Tibial nerve (tissue), 4 donors: ENCODE data around the gene UTF1. TPM values are rescaled to one million over a fixed set of nuclear protein-coding genes. Genes with fewer than 3 reads are reported as not detected.

Experiments used
- DNase-seq, 2 donors: peaks; one replicate each; pipeline ENCODE4 v3.0.0-alpha.2; 2019; ENCODE audit warnings: low spot score in 2 of 2
- H3K27ac ChIP-seq, 4 donors: fragments of 200-600 bp; sonication (generic) in 3 of 4; one replicate each; pipeline ENCODE4 v1.5.1; 2017 to 2019; ENCODE audit warnings: mild to moderate bottlenecking in 1 of 4
- H3K27me3 ChIP-seq, 2 donors: fragments of 200-600 bp; sonication (generic) in 1 of 2; one replicate each; pipeline versions ENCODE4 v1.5.1 to v1.6.0; 2017 to 2019
- H3K36me3 ChIP-seq, 3 donors: fragments of 200-600 bp; sonication (generic); one replicate each; pipeline ENCODE4 v1.5.1; 2018 to 2019
- H3K4me1 ChIP-seq, 4 donors: fragments of 200-600 bp; sonication (generic) in 3 of 4; one replicate each; pipeline ENCODE4 v1.5.1; 2017 to 2019
- H3K4me3 ChIP-seq, 4 donors: fragments of 200-600 bp; sonication (generic) in 3 of 4; one replicate each; pipeline ENCODE4 v1.5.1; 2017 to 2019; ENCODE audit warnings: mild to moderate bottlenecking in 1 of 4, moderate library complexity in 1 of 4
- H3K9me3 ChIP-seq, 4 donors: fragments of 200-600 bp; sonication (generic) in 3 of 4; one replicate each; pipeline ENCODE4 v1.5.1; 2017 to 2019
- EP300 ChIP-seq, 2 donors: sonication (generic); formaldehyde crosslinking; IDR thresholded peaks; one replicate each; pipeline ENCODE4 v1.6.1; 2017; ENCODE audit warnings: antibody characterized with exemption in 2 of 2, mild to moderate bottlenecking in 1 of 2
- POLR2A ChIP-seq, 2 donors: fragments of 450-650 bp; IDR thresholded peaks; one replicate each; pipeline ENCODE4 v1.6.1; 2017; ENCODE audit warnings: antibody characterized with exemption in 2 of 2, mild to moderate bottlenecking in 2 of 2, moderate library complexity in 2 of 2
- WGBS, 2 donors: methylation state at CpG; one replicate each; pipeline ENCODE4 v1.1.5; 2018; 5-methylcytosine and 5-hydroxymethylcytosine counted together
- total RNA-seq, 4 donors: library from RNA; depleted of rRNA; stranded (reverse); fragments of >200 nt; gene quantifications; one replicate each; pipeline ENCODE4 v1.1.0, GENCODE V29; 2016
- TF ChIP-seq, protein P1 (sequence below), 5 experiments: fragments of 200-600 bp in 3 of 5; fragments of 450-650 bp in 2 of 5; sonication (generic) in 3 of 5; IDR thresholded peaks; one replicate each; pipeline ENCODE4 v1.5.1; 2016 to 2019; ENCODE audit warnings: antibody characterized with exemption in 5 of 5, mild to moderate bottlenecking in 3 of 5, moderate library complexity in 2 of 5

The UTF1 gene
- total RNA-seq, 4 donors from 2014 or later = not detected

DNA sequence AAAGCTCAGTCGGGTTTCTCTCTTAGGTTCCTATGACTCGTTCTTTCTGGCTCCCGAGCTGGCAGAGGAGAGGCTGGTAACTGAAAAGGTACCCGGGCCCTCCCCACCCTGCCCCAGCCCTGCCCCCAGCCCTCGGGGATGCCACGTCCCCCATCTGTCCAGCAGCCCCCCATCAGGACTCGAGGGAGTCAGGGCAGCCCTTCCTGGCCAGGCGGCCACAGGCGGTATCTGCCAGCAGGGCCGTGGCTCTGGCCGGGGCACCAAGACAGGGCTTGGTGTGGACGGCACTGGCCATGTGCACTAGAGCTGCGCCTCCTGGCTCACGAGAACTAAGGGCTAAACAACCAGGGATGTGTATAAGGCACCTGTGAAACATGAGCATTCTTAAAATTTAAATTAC is 40.3 kb upstream of the UTF1 start:
- Histone ChIP-seq H3K36me3 (no peaks in the 10 kb centered on the region), H3K27me3 (peaks cover 0 to 4% of the 10 kb centered on the region in 2 donors), H3K4me3 (no peak overlapping the region), H3K27ac (no peak overlapping the region), H3K4me1 (peaks cover 0 to 9% (median 0%) of the 10 kb centered on the region in 4 donors), H3K9me3 (peaks cover 0 to 41% (median 1%) of the 10 kb centered on the region in 4 donors)
- TF ChIP-seq POLR2A (IDR thresholded peaks at IDR 0.05) (no peak), EP300 (IDR thresholded peaks at IDR 0.05) (no peak)
- TF ChIP-seq, protein P1, sequence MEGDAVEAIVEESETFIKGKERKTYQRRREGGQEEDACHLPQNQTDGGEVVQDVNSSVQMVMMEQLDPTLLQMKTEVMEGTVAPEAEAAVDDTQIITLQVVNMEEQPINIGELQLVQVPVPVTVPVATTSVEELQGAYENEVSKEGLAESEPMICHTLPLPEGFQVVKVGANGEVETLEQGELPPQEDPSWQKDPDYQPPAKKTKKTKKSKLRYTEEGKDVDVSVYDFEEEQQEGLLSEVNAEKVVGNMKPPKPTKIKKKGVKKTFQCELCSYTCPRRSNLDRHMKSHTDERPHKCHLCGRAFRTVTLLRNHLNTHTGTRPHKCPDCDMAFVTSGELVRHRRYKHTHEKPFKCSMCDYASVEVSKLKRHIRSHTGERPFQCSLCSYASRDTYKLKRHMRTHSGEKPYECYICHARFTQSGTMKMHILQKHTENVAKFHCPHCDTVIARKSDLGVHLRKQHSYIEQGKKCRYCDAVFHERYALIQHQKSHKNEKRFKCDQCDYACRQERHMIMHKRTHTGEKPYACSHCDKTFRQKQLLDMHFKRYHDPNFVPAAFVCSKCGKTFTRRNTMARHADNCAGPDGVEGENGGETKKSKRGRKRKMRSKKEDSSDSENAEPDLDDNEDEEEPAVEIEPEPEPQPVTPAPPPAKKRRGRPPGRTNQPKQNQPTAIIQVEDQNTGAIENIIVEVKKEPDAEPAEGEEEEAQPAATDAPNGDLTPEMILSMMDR (IDR thresholded peaks at IDR 0.05) = no peak
- no peak for DNase-seq
- 83 to 86% methylated on average over 11 to 13 of the region's 14 CpGs for WGBS, 2 donors

GRCh38 chr10:133190225-133190624 is 39.8 kb upstream of the UTF1 start:
- 92 to 93% methylated on average over 10 of the region's 10 CpGs for WGBS, 2 donors
- peaks cover 0 to 4% of the 10 kb centered on the region in 2 donors for H3K27me3 ChIP-seq
- H3K4me1 ChIP-seq = peaks cover 0 to 9% (median 0%) of the 10 kb centered on the region in 4 donors
- no peaks in the 10 kb centered on the region for H3K36me3 ChIP-seq
- no peak overlapping the region for H3K4me3 ChIP-seq
- TF ChIP-seq, protein P1 (IDR thresholded peaks at IDR 0.05) = no peak
- no peak for TF ChIP-seq POLR2A (IDR thresholded peaks at IDR 0.05)
- no peak for TF ChIP-seq EP300 (IDR thresholded peaks at IDR 0.05)
- no peak overlapping the region for H3K27ac ChIP-seq
- DNase-seq = no peak
- H3K9me3 ChIP-seq = peaks cover 0 to 41% (median 1%) of the 10 kb centered on the region in 4 donors

- no peak for TF ChIP-seq EP300 (IDR thresholded peaks at IDR 0.05)
- TF ChIP-seq, protein P1 (IDR thresholded peaks at IDR 0.05) = no peak
- no peak for TF ChIP-seq POLR2A (IDR thresholded peaks at IDR 0.05)
- DNase-seq = no peak
- H3K27me3 ChIP-seq = no peaks in the 10 kb centered on the region
- no peaks in the 10 kb centered on the region for H3K36me3 ChIP-seq
- 84 to 93% methylated on average over 3 to 4 of the region's 4 CpGs for WGBS, 2 donors
- no peak overlapping the region for H3K27ac ChIP-seq
- no peak overlapping the region for H3K4me3 ChIP-seq
- H3K4me1 ChIP-seq = peaks cover 0 to 5% (median 0%) of the 10 kb centered on the region in 4 donors
- H3K9me3 ChIP-seq = peaks cover 0 to 46% (median 1%) of the 10 kb centered on the region in 4 donors
Measured at GRCh38 chr10:133191651-133192050, 38.4 kb upstream of the UTF1 start.

DNA sequence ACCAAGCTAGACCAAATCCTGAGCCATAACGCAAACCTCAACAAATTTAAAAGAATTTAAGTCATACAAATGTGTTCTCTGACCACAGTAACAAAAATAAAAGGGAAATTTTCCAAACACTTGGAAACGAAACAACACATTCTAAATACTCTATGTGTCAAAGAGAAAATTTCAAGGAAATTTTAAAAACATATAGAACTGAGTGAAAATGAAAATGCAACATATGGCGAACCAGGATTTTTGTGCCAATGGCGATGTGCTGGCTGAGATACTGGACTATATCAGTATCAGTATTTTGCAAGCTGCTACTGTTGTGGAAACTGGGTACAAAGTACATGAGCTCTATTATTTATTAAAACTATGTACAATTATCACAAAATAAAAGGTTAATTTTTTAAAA is 35.9 kb upstream of the UTF1 start:
- Histone ChIP-seq H3K4me1 (no peaks in the 10 kb centered on the region), H3K27me3 (no peaks in the 10 kb centered on the region), H3K4me3 (no peak overlapping the region), H3K27ac (no peak overlapping the region), H3K36me3 (no peaks in the 10 kb centered on the region), H3K9me3 (peaks cover 0 to 52% (median 1%) of the 10 kb centered on the region in 4 donors)
- TF ChIP-seq, protein P1 (IDR thresholded peaks at IDR 0.05) = no peak
- no peak for TF ChIP-seq EP300 (IDR thresholded peaks at IDR 0.05)
- 82 to 90% methylated on average over 4 of the region's 4 CpGs for WGBS, 2 donors
- DNase-seq = no peak

GRCh38 chr10:133195096-133195495 is 34.9 kb upstream of the UTF1 start:
- H3K27ac ChIP-seq = no peak overlapping the region
- TF ChIP-seq POLR2A (IDR thresholded peaks at IDR 0.05) (no peak), EP300 (IDR thresholded peaks at IDR 0.05) (no peak)
- TF ChIP-seq, protein P1 (IDR thresholded peaks at IDR 0.05) = no peak
- no peak for DNase-seq
- peaks cover 0 to 52% (median 1%) of the 10 kb centered on the region in 4 donors for H3K9me3 ChIP-seq
- 82 to 84% methylated on average over 18 to 19 of the region's 19 CpGs for WGBS, 2 donors
- H3K4me1 ChIP-seq = no peaks in the 10 kb centered on the region
- H3K4me3 ChIP-seq = no peak overlapping the region
- H3K36me3 ChIP-seq = no peaks in the 10 kb centered on the region
- H3K27me3 ChIP-seq = no peaks in the 10 kb centered on the region
